Activated CD4-positive, CD25-positive, alpha-beta regulatory T cell treated with anti-CD3 and anti-CD28 coated beads, Interleukin-2, amount 50 U/mL, for 72 hours (primary cell): ENCODE results near the gene CCDC57.

ENCODE experiments used
- DNase-seq: peaks from one replicate; pipeline ENCODE4 v3.0.0; 2021

Gene CCDC57

GRCh38 chr17:82245134-82246039 is 32.7 kb upstream of the CCDC57 start:
- DNase-seq = no peak

- no peak for DNase-seq
Measured at GRCh38 chr17:82244413-82245133, 31.9 kb upstream of the CCDC57 start.

GRCh38 chr17:82243648-82244412 is 31.2 kb upstream of the CCDC57 start:
- no peak for DNase-seq

GRCh38 chr17:82242977-82243647 is 30.5 kb upstream of the CCDC57 start:
- DNase-seq = no peak

- no peak for DNase-seq
Measured at GRCh38 chr17:82242698-82242976, 30.0 kb upstream of the CCDC57 start.

GRCh38 chr17:82241926-82242697 is 29.5 kb upstream of the CCDC57 start:
- DNase-seq = no peak

- DNase-seq = no peak
Measured at GRCh38 chr17:82241183-82241925, 28.7 kb upstream of the CCDC57 start.

- no peak for DNase-seq
Measured at GRCh38 chr17:82240506-82241182, 28.0 kb upstream of the CCDC57 start.

GRCh38 chr17:82239926-82240505 is 27.4 kb upstream of the CCDC57 start:
- no peak for DNase-seq

GRCh38 chr17:82239401-82239925 is 26.8 kb upstream of the CCDC57 start:
- no peak for DNase-seq

GRCh38 chr17:82238472-82239201 is 26.0 kb upstream of the CCDC57 start:
- DNase-seq = peak; percentile 62

- DNase-seq = no peak
Measured at GRCh38 chr17:82237746-82238471, 25.3 kb upstream of the CCDC57 start.

GRCh38 chr17:82237083-82237745 is 24.6 kb upstream of the CCDC57 start:
- no peak for DNase-seq

GRCh38 chr17:82236142-82236971 is 23.7 kb upstream of the CCDC57 start:
- peak; percentile 78 for DNase-seq

- no peak for DNase-seq
Measured at GRCh38 chr17:82235775-82236141, 23.1 kb upstream of the CCDC57 start.

GRCh38 chr17:82235056-82235774 is 22.6 kb upstream of the CCDC57 start:
- DNase-seq = no peak
